Activated CD4-positive, alpha-beta memory T cell treated with anti-CD3 and anti-CD28 coated beads, Interleukin-2, amount 10 ng/mL, durations not matched to agents 7 days and 5 days (primary cell): Measurements from ENCODE around the gene FAM135A. TPM values are rescaled to one million over a fixed set of nuclear protein-coding genes. Genes with fewer than 3 reads are reported as not detected.
"Not testable (repeated sequence)": the region's sequence is repeated elsewhere in the genome, so short reads cannot be mapped to it uniquely, and the experiment has no call there.

Experiments used
- CTCF ChIA-PET: fragments of 350-600 bp; sonication (Branson Sonifier 250); formaldehyde crosslinking; loops from one replicate; lab custom pipeline; 2021; ENCODE audit warnings: antibody characterized with exemption, inconsistent platforms; lab: Charles Lee
- POLR2A ChIA-PET: fragments of 350-600 bp; sonication (Branson Sonifier 250); formaldehyde crosslinking; loops from one replicate; lab custom pipeline; 2021; ENCODE audit warnings: antibody characterized with exemption; lab: Charles Lee
- DNase-seq: peaks from one replicate; pipeline ENCODE4 v3.0.0-alpha.2; 2020
- H3K27ac Mint-ChIP-seq: one replicate; pipeline ENCODE4 v1.8.0; 2021; ENCODE audit warnings: mild to moderate bottlenecking, mixed read lengths
- H3K27me3 Mint-ChIP-seq: one replicate; pipeline ENCODE4 v1.8.0; 2021; ENCODE audit warnings: mixed read lengths
- H3K36me3 Mint-ChIP-seq: one replicate; pipeline ENCODE4 v1.8.0; 2021; ENCODE audit warnings: low read depth, mixed read lengths
- H3K4me1 Mint-ChIP-seq: one replicate; pipeline ENCODE4 v1.8.0; 2021; ENCODE audit warnings: mixed read lengths
- H3K4me3 Mint-ChIP-seq: one replicate; pipeline ENCODE4 v1.8.0; 2021; ENCODE audit warnings: mild to moderate bottlenecking, mixed read lengths
- H3K9me3 Mint-ChIP-seq: one replicate; pipeline ENCODE4 v1.8.0; 2021; ENCODE audit warnings: mixed read lengths
- total RNA-seq, 2 experiments: library from RNA; stranded (reverse); gene quantifications; one replicate each; pipeline ENCODE4 v1.2.3, GENCODE V29; 2021

Gene FAM135A
- total RNA-seq, 2 experiments from 2014 or later: 9.2 to 10.0 TPM

GRCh38 chr6:70537266-70537665 is 124.0 kb downstream of the FAM135A start:
- CTCF ChIA-PET: no interaction called here
- no peak overlapping the region for H3K4me3 Mint-ChIP-seq
- POLR2A ChIA-PET: no interaction called here
- DNase-seq: no peak
- no peak overlapping the region for H3K27ac Mint-ChIP-seq
- peaks cover 7% of the 10 kb centered on the region for H3K4me1 Mint-ChIP-seq
- no peaks in the 10 kb centered on the region for H3K27me3 Mint-ChIP-seq
- peaks cover 3% of the 10 kb centered on the region for H3K36me3 Mint-ChIP-seq
- H3K9me3 Mint-ChIP-seq: no peaks in the 10 kb centered on the region

GRCh38 chr6:70538376-70538775 is 125.1 kb downstream of the FAM135A start:
- ChIA-PET CTCF (no interaction called here), POLR2A (no interaction called here)
- Mint-ChIP-seq H3K4me3 (no peak overlapping the region), H3K4me1 (peaks cover 7% of the 10 kb centered on the region), H3K36me3 (peaks cover 3% of the 10 kb centered on the region), H3K27me3 (no peaks in the 10 kb centered on the region), H3K9me3 (no peaks in the 10 kb centered on the region), H3K27ac (no peak overlapping the region)
- DNase-seq: no peak

- no peak overlapping the region for H3K27ac Mint-ChIP-seq
- H3K9me3 Mint-ChIP-seq: no peaks in the 10 kb centered on the region
- no peak for DNase-seq
- no peak overlapping the region for H3K4me3 Mint-ChIP-seq
- no peaks in the 10 kb centered on the region for H3K4me1 Mint-ChIP-seq
- ChIA-PET POLR2A (no interaction called here), CTCF (interaction anchor here (0.7 to 5.1 kb wide), 5 partner anchors 27 to 463 kb away, joined by 3 to 57 read pairs (median 6); no protein-coding TSS in a partner anchor)
- no peaks in the 10 kb centered on the region for H3K36me3 Mint-ChIP-seq
- no peaks in the 10 kb centered on the region for H3K27me3 Mint-ChIP-seq
Observed at GRCh38 chr6:70547313-70547712, 134.0 kb downstream of the FAM135A start.

- no peak overlapping the region for H3K4me3 Mint-ChIP-seq
- no peaks in the 10 kb centered on the region for H3K9me3 Mint-ChIP-seq
- no peaks in the 10 kb centered on the region for H3K4me1 Mint-ChIP-seq
- ChIA-PET POLR2A (no interaction called here), CTCF (interaction anchor here (2.4 to 5.1 kb wide), 3 partner anchors 139 to 408 kb away, joined by 5 to 57 read pairs (median 16); no protein-coding TSS in a partner anchor)
- DNase-seq: no peak
- H3K36me3 Mint-ChIP-seq: no peaks in the 10 kb centered on the region
- no peaks in the 10 kb centered on the region for H3K27me3 Mint-ChIP-seq
- no peak overlapping the region for H3K27ac Mint-ChIP-seq
Observed at GRCh38 chr6:70547905-70548304, 134.6 kb downstream of the FAM135A start.

- DNase-seq: no peak
- no peaks in the 10 kb centered on the region for H3K36me3 Mint-ChIP-seq
- no peak overlapping the region for H3K4me3 Mint-ChIP-seq
- no peaks in the 10 kb centered on the region for H3K9me3 Mint-ChIP-seq
- no peak overlapping the region for H3K27ac Mint-ChIP-seq
- CTCF ChIA-PET: interaction anchor here (5.1 kb wide), 1 partner anchor 137 kb away, joined by 57 read pairs; no protein-coding TSS in a partner anchor
- H3K4me1 Mint-ChIP-seq: no peaks in the 10 kb centered on the region
- POLR2A ChIA-PET: no interaction called here
- H3K27me3 Mint-ChIP-seq: no peaks in the 10 kb centered on the region
Observed at GRCh38 chr6:70549327-70549726, 136.0 kb downstream of the FAM135A start.

GRCh38 chr6:70551566-70551965 is 138.3 kb downstream of the FAM135A start:
- no peak for DNase-seq
- ChIA-PET POLR2A (no interaction called here), CTCF (interaction anchor here (0.6 kb wide), 1 partner anchor 92 kb away, joined by 3 read pairs; no protein-coding TSS in a partner anchor)
- Mint-ChIP-seq H3K36me3 (no peaks in the 10 kb centered on the region), H3K4me3 (no peak overlapping the region), H3K4me1 (no peaks in the 10 kb centered on the region), H3K27ac (no peak overlapping the region), H3K27me3 (no peaks in the 10 kb centered on the region), H3K9me3 (no peaks in the 10 kb centered on the region)

GRCh38 chr6:70552286-70552940 is 139.1 kb downstream of the FAM135A start:
- H3K4me3 Mint-ChIP-seq, H3K36me3 Mint-ChIP-seq, H3K4me1 Mint-ChIP-seq, POLR2A ChIA-PET, H3K9me3 Mint-ChIP-seq, H3K27ac Mint-ChIP-seq, DNase-seq, H3K27me3 Mint-ChIP-seq: not testable (repeated sequence)
- CTCF ChIA-PET: interaction anchor here (0.6 kb wide), 1 partner anchor 91 kb away, joined by 3 read pairs; no protein-coding TSS in a partner anchor

GRCh38 chr6:70552974-70553373 is 139.7 kb downstream of the FAM135A start:
- ChIA-PET POLR2A (no interaction called here), CTCF (no interaction called here)
- no peak for DNase-seq
- Mint-ChIP-seq H3K27me3 (no peaks in the 10 kb centered on the region), H3K27ac (no peak overlapping the region), H3K36me3 (no peaks in the 10 kb centered on the region), H3K9me3 (no peaks in the 10 kb centered on the region), H3K4me1 (peaks cover 5% of the 10 kb centered on the region), H3K4me3 (no peak overlapping the region)

- peaks cover 12% of the 10 kb centered on the region for H3K4me1 Mint-ChIP-seq
- POLR2A ChIA-PET: interaction anchor here (1.2 kb wide), 2 partner anchors 9 to 110 kb away, joined by 4 to 5 read pairs; partner anchors contain the start of genes SDHAF4 and SMAP1
- H3K4me3 Mint-ChIP-seq: no peak overlapping the region
- no peaks in the 10 kb centered on the region for H3K27me3 Mint-ChIP-seq
- H3K36me3 Mint-ChIP-seq: peaks cover 3% of the 10 kb centered on the region
- DNase-seq: no peak
- CTCF ChIA-PET: interaction anchor here (0.6 to 1.0 kb wide), 3 partner anchors 17 to 149 kb away, joined by 3 to 4 read pairs (median 3); no protein-coding TSS in a partner anchor
- no peak overlapping the region for H3K27ac Mint-ChIP-seq
- H3K9me3 Mint-ChIP-seq: no peaks in the 10 kb centered on the region
Observed at GRCh38 chr6:70557998-70558397, 144.7 kb downstream of the FAM135A start.

GRCh38 chr6:70562401-70562800 is 149.1 kb downstream of the FAM135A start:
- H3K9me3 Mint-ChIP-seq, POLR2A ChIA-PET, H3K4me3 Mint-ChIP-seq, DNase-seq, CTCF ChIA-PET, H3K36me3 Mint-ChIP-seq, H3K27me3 Mint-ChIP-seq, H3K27ac Mint-ChIP-seq: not testable (repeated sequence)
- peaks cover 22% of the 10 kb centered on the region for H3K4me1 Mint-ChIP-seq

- no peak overlapping the region for H3K27ac Mint-ChIP-seq
- no peaks in the 10 kb centered on the region for H3K27me3 Mint-ChIP-seq
- DNase-seq: no peak
- H3K4me1 Mint-ChIP-seq: peaks cover 18% of the 10 kb centered on the region
- ChIA-PET POLR2A (no interaction called here), CTCF (interaction anchor here (0.8 kb wide), 1 partner anchor 43 kb away, joined by 3 read pairs; no protein-coding TSS in a partner anchor)
- H3K9me3 Mint-ChIP-seq: no peaks in the 10 kb centered on the region
- H3K36me3 Mint-ChIP-seq: peaks cover 2% of the 10 kb centered on the region
- no peak overlapping the region for H3K4me3 Mint-ChIP-seq
Observed at GRCh38 chr6:70563530-70563929, 150.2 kb downstream of the FAM135A start.

GRCh38 chr6:70566751-70567382 is 153.6 kb downstream of the FAM135A start, which contains the start of gene SDHAF4:
Gene SDHAF4 (plus strand): TSS chr6:70566930. CDS start chr6:70566941, 11 bp downstream.
- Mint-ChIP-seq H3K27ac (peak within 1 kb of the TSS; percentile 76), H3K4me1 (peaks cover 21% of the 10 kb centered on the region), H3K4me3 (peak within 1 kb of the TSS; percentile 79), H3K27me3 (no peaks in the 10 kb centered on the region), H3K36me3 (peaks cover 9% of the 10 kb centered on the region), H3K9me3 (no peaks in the 10 kb centered on the region)
- peak; percentile 94 for DNase-seq
- ChIA-PET POLR2A (interaction anchor here (1.0 to 3.1 kb wide), 10 partner anchors 9 to 153 kb away, joined by 3 to 30 read pairs (median 4); partner anchors contain the start of genes FAM135A and SMAP1), CTCF (interaction anchor here (0.7 to 2.7 kb wide), 7 partner anchors 9 to 154 kb away, joined by 3 to 7 read pairs (median 4); partner anchors contain the start of gene FAM135A)

GRCh38 chr6:70574643-70575042 is 161.3 kb downstream of the FAM135A start:
- H3K4me3 Mint-ChIP-seq: no peak overlapping the region
- DNase-seq: no peak
- H3K36me3 Mint-ChIP-seq: peaks cover 14% of the 10 kb centered on the region
- H3K27me3 Mint-ChIP-seq: no peaks in the 10 kb centered on the region
- H3K27ac Mint-ChIP-seq: no peak overlapping the region
- ChIA-PET CTCF (interaction anchor here (1.0 kb wide), 2 partner anchors 9 to 133 kb away, joined by 3 read pairs; no protein-coding TSS in a partner anchor), POLR2A (interaction anchor here (0.8 to 1.3 kb wide), 2 partner anchors 9 kb away, joined by 3 read pairs; no protein-coding TSS in a partner anchor)
- H3K9me3 Mint-ChIP-seq: no peaks in the 10 kb centered on the region
- H3K4me1 Mint-ChIP-seq: peaks cover 4% of the 10 kb centered on the region
